ENCODE results near the gene KCNS1.

DNA sequence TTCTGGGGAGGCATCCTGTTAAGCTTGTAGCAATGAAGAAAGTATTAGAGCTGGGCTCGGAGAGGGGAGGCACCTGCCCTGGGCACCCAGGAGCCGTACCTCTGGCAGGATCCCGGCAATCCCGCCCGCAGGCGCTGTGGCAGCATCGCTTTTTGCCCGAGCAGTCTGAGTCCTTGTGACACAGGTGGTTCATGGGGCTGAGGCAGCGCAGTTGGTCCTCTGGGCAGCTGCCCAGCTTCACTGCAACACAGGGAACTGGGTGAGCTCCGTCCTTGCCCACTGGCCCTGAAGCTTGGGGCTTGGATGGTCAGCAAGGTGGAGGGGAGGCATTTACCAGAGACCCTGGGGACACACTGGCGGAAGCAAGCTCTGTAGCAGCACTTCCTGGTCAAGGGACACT, 9.4 kb upstream of the KCNS1 start:
- TF ChIP-seq GATA2 (IDR thresholded peaks at IDR 0.05; ENCODE audit: low read depth, low read length) (no peak), GATA3 (IDR thresholded peaks at IDR 0.05; ENCODE audit: low read depth, low read length) (no peak)

Measured in SH-SY5Y (cell line).